Activated CD8-positive, alpha-beta memory T cell treated with anti-CD3 and anti-CD28 coated beads, Interleukin-2, amount 50 U/mL, for 24 hours (primary cell): ENCODE data around the gene SCGB2B2.
"Not testable (repeated sequence)": the region's sequence is repeated elsewhere in the genome, so short reads cannot be mapped to it uniquely, and the experiment has no call there.

ENCODE experiments used
- DNase-seq: peaks from one replicate; pipeline ENCODE4 v3.0.0-alpha.2; 2020; ENCODE audit errors: extremely low read depth

Gene SCGB2B2

GRCh38 chr19:34676697-34677385 is at the start of gene SCGB2B2:
Gene SCGB2B2, minus strand, starts transcription at chr19:34677159. Its CDS starts 82,596 bp downstream, at chr19:34594563.
- peak; percentile 49 for DNase-seq

DNA sequence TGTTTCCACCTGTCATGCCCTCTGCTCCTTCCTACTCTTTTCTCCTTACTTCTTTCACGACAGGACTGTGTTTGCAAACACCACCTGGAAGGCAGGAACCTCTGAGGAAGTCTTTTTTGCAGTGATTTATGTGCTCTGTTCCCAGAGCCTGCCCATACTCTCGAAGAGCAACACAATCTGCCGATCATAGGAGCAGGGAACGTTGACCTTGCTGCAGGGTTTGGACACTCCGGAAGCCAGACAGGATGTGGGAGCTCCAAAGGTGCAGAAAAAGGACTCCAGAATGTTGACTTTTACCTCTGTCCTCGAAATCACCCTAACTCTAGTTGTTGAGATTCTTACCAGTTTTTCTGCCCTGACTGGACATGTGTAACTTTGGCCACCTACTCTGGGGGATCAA is 48.4 kb upstream of the SCGB2B2 start:
- DNase-seq = no peak

GRCh38 chr19:34722353-34722752 is 45.4 kb upstream of the SCGB2B2 start:
- DNase-seq = no peak

- DNase-seq = no peak
These were observed 38.4 kb upstream of the SCGB2B2 start for GRCh38 chr19:34715357-34715756.

- DNase-seq = no peak
These were observed 36.3 kb upstream of the SCGB2B2 start for GRCh38 chr19:34713262-34713637.

- DNase-seq = peak; percentile 39
These were observed 35.7 kb upstream of the SCGB2B2 start for GRCh38 chr19:34712395-34713261.

- DNase-seq = no peak
These were observed 34.9 kb upstream of the SCGB2B2 start for GRCh38 chr19:34711890-34712289.

DNA sequence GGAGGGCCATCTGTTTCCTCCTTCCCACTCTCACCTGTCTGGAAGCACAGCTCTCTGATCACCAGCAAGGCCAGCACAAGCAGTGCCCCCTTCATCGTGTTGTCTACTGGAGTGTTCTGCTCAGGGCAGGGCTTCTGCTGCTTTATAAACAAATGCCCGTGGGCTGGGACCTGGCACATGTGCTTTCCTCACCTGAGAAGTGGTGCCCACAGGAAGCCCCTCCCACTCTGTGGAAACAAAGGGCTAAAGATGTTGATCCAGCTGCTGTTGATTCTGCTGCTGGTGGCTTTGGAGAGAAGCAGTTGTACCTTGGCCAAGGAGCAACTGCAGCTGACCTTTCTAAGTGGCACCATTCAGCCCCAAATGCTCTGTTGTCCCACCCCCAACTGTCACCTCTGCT is 30.7 kb upstream of the SCGB2B2 start:
- DNase-seq = no peak

GRCh38 chr19:34692549-34692948 is 15.6 kb upstream of the SCGB2B2 start:
- DNase-seq = no peak

- DNase-seq = no peak
These were observed 13.4 kb upstream of the SCGB2B2 start for GRCh38 chr19:34690372-34690771.

GRCh38 chr19:34688592-34688991 is 11.6 kb upstream of the SCGB2B2 start:
- DNase-seq = no peak

GRCh38 chr19:34687348-34687747 is 10.4 kb upstream of the SCGB2B2 start:
- no peak for DNase-seq

GRCh38 chr19:34686455-34686854 is 9.5 kb upstream of the SCGB2B2 start:
- no peak for DNase-seq

DNA sequence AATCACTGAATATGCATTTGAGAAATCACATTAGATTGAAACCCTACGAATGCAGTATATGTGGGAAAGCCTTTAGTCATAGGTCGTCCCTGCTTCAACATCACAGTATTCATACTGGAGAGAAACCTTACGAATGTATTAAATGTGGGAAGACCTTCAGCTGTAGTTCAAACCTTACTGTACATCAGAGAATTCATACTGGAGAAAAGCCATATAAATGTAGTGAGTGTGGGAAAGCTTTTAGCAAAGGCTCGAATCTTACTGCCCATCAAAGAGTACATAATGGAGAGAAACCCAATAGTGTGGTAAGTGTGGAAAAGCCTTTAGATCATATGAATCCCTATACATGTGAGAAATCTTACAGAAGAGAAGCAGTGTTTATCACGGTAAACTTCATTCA is 8.3 kb upstream of the SCGB2B2 start:
- not testable (repeated sequence) for DNase-seq

DNA sequence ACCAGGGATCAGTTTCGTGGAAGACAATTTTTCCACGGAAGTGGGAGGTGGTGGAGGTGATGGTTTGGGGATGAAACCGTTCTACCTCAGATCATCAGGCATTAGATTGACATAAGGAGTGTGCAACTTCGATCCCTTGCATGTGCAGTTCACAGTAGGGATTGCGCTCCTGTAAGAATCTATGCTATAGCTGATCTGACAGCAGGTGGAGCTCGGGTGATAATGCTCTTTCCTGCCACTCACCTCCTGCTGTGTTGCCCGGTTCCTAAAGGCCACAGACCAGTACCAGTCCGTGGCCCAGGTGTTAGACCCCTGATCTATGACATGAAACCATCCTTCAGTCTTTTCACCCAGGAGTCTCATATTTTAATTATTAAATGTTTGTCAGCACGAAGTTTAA is 4.5 kb upstream of the SCGB2B2 start:
- no peak for DNase-seq

- DNase-seq = no peak
These were observed 1.5 kb upstream of the SCGB2B2 start for GRCh38 chr19:34678421-34678820.

- DNase-seq = no peak
These were observed 1.1 kb upstream of the SCGB2B2 start for GRCh38 chr19:34678085-34678412.

- DNase-seq = peak; percentile 89
These were observed 576 bp upstream of the SCGB2B2 start, which contains the start of gene ZNF302 for GRCh38 chr19:34677386-34678084. Gene ZNF302, plus strand, starts transcription at chr19:34677678. Its CDS starts 1,127 bp downstream, at chr19:34678805.

DNA sequence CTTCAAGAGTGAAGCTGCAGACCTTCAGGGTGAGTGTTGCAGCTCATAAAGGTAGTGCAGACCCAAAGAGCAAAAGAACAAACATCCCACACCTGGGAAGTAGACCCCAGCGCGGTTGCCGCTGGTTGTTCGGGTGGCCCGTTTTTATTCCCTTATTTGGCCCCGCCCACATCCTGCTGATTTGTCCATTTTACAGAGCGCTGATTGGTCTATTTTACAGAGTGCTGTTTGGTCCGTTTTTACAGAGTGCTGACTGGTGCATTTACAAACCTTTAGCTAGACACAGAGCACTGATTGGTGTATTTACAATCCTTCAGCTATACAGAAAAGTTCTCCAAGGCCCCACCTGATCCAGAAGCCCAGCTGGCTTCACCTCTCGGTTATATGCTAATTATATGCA is 1.0 kb downstream of the SCGB2B2 start:
- DNase-seq = no peak

DNA sequence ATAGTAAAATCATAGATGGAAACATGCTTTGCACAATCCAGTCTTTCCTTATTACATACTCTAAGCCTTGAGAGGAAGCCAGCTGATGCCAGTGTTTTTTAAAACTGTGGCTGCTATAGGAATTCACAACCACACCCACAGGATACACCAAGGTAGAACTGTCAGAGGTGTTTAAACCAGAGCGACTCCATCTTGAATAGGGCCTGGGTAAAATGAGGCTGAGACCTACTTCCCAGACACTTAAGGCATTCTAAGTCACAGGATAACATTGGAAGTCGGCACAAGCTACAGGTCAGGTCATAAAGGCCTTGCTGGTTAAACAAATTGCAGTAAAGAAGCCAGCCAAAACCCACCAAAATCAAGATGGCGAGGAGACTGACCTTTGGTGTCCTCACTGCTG is 1.7 kb downstream of the SCGB2B2 start:
- DNase-seq = no peak

GRCh38 chr19:34673590-34673989 is 3.4 kb downstream of the SCGB2B2 start:
- no peak for DNase-seq

GRCh38 chr19:34671972-34672371 is 5.0 kb downstream of the SCGB2B2 start:
- DNase-seq = no peak

DNA sequence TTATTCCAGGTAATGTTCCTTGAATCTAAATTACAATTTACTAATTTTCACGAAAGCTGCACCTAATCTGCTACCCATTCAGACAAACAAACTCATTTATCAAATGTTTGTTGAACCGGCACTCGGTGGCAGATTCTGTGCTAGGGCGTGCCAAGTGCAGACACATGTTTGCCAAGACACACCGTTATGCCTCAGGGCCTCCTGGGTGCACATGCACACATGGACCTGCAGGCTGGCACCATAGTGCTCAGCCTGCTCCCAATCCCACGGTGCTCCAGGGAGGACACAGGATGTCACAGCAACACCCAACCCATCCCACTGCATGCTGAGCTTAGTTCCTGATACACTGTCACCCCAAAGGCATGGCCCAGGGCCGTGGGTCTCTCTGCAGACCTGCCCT is 7.7 kb downstream of the SCGB2B2 start:
- DNase-seq = no peak
